GM19324 (cell line): ENCODE measurements around the gene GAL.

Experiments
- ATAC-seq: cut with Tn5 transposase; IDR thresholded peaks from one replicate; pipeline ENCODE4 v1.9.1; 2021; ENCODE audit warnings: mild to moderate bottlenecking, moderate library complexity; ENCODE audit not compliant: unreplicated experiment, low FRiP score

GAL gene

DNA sequence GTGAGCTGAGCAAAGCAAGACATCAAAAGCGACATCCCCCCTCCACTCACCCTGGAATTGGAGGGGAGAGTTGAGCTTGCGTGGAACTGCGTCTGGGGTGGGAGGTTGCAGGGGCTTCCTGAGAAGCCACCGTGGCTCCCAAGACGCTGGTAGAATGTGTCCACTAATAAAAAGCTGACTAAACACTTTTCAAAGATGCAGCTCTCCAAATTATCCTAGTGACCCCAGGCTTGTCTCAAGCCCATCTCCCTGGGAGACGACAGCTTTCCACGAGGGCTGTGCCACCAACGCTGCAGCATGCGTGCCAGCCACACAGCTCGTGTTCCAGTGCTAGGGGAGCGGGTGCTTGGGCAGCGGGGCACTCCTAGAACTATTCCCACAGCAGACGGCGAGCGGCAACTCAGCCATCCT, 6.3 kb upstream of the GAL start:
- ATAC-seq, result no peak

- no peak for ATAC-seq
Measured at GRCh38 chr11:68680541-68681231, 3.7 kb upstream of the GAL start.

DNA sequence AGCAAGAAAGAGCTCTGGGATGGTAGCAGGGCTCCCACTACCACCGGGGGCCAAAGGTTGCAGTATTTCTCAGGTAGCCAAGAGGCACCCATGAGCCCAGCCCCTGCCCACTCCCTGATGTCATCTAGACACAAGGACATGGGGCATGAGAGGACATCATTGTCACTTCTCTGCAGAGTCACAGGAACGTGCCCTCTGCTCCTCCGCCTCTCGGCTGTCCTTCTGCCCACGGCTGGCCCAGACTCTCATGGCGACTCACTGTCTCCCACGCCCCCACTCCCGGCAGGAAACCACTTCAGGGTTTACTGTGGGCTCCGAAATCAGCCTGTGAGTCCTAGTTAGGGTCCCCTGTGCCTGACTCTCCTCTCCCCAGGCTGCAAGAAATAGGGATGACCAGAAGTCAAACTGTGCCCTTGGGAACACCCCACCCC, 1.8 kb upstream of the GAL start:
- ATAC-seq, result no peak

GRCh38 chr11:68683121-68683520, 1.2 kb upstream of the GAL start:
- ATAC-seq, result no peak

DNA sequence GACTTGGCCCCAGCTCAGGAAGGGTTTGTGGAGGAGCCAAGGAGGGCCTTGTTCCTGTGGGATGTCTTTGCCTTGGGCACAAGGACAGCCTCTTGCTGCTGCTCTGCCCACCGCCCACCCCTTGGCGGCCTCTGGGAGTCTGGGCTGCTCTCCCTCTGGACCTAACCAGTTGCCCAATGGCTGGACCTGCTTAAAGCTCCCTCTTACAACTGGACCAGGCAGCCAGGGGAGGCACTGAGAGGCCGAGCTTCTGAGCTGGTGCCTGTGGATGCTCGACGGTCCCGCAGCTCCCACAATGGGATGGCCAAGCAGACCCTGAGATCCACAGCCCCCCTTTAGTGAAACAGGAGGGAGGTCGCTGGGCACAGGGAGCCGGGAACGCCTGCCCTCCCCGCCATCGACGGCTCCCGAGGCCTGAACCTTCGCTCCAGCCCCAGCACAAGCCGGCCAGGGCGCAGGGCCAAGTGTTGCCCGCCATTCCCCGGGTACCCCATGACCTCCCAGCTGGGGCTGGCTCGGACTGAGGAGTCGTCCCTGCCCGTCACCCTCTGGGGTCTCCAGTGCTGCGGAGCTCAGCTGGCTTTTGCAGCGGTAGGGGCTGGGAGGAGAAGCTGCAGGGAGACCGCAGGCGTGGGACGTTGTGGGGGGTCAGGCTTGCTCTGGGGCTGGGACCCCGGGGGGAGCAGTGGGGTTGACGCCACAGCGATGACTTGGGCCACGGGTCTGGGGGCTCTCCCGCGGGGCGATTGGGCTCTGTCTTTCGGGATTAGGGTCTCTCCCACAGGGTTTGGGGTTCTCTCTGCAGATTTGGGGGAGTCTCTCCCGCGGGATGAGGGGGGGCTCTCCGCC, 584 bp upstream of the GAL start:
- ATAC-seq, result no peak

DNA sequence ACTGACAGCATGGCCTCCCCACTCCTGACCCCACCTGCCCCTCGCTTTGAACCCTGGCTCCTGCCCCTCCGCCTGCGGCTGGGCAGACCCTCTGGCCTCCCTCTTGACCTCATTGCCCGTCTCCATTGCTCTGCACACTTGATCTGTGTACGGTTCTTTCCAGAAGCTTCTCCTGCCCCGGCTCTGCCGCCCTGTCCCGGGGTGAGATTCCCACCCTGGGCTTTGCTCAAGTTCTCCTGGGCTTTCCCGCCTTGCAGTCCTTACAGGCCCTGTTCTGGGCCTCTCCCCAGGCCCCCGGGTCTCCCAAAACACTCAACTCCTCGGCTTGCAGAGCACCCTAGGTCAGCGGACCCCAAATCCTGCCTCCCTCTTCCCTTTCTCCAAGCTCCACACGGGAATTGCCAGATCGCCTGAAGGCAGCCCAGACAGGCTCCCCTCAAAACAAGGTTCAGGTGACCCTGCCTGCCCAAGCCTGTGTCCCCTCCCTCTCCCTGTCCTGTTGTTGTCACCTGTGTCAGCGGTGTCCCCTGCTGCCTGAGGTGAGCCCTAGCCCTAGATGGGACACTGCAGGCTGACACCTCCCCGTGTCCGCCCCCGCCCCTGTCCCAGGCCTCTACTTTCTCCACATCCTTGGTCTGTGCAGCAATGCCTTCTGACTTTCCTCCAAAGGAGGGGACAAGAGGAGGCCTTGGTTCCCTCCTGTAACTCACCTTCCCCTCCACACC, 1.5 kb downstream of the GAL start:
- ATAC-seq, result no peak

GRCh38 chr11:68686486-68686885, 2.1 kb downstream of the GAL start:
- no peak for ATAC-seq

DNA sequence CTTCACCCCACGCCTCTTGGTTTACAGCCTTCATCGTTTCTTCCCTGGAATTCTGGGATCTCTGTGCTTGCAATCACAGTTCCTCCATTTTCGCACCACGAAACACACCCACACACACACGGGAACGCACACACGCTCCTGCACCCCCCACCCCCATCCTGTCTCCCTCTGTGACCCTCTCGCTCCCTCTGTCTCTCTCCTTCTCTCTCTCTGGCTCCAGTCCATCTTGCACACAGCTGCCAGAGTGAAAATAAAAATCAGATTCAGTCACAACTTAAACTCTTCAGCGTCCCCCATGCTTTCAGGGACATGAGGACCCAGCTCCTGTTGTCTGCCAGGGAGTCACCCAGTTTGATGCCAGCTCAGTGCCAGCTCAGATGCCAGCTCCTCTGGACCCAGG, 3.0 kb downstream of the GAL start:
- no peak for ATAC-seq

DNA sequence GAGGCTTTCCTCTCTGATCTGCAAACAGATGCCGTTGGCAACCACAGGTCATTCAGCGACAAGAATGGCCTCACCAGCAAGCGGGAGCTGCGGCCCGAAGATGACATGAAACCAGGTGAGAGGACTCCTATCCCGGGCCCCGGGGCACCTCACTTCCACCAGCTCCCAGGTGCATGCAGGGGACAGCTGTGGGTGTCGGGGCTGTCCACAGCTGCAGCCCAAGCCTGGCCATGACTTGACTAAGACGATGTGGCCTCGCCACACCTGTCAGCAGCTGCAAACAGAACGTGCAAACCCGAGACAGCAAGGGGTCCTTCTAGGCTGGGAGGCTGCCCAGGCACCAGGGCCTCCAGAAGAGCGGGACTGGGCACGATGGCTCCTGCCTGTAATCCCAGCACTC, 3.6 kb downstream of the GAL start:
- no peak for ATAC-seq

GRCh38 chr11:68688881-68689280, 4.5 kb downstream of the GAL start:
- ATAC-seq, result no peak

DNA sequence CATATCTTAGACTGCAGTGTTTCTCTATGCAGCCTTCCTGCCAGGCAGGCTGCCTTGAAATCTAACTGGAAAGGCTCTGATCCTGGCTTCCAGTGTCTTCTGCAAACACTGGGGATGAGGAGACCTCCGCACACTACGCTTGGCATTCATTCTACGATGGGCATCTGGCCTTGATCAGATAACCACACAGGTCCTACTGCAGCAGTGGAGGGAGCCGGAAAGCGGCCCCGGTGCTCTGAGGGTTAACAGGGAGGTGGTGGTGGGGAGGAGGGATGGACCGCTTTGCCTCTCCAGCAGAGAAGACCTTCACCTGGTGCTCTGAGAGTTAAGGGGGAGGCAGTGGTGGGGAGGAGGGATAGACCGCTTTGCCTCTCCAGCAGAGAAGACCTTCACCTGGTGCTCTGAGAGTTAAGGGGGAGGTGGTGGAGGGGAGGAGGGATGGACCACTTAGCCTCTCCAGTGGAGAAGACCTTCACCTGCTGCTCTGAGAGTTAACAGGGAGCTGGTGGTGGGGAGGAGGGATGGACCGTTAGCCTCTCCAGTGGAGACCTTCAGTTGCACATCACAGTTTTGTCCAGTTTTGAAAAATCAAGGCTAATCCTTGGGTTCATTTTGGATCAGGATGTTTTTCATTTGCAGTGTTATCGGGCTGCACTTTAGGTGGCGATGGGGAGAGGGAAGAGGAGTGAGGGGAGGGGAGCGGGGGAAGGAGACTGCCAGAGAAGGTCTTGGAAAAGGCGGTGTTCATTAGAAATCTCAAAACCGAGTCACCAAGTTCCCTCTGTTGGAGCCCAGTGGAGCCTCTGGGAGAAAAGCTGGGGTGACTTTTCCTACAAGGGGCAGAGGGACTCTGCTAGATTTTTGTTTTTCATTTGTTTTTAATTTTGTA, 5.6 kb downstream of the GAL start:
- ATAC-seq, result no peak

- ATAC-seq, result no peak
Measured at GRCh38 chr11:68690671-68691401, 6.5 kb downstream of the GAL start.

DNA sequence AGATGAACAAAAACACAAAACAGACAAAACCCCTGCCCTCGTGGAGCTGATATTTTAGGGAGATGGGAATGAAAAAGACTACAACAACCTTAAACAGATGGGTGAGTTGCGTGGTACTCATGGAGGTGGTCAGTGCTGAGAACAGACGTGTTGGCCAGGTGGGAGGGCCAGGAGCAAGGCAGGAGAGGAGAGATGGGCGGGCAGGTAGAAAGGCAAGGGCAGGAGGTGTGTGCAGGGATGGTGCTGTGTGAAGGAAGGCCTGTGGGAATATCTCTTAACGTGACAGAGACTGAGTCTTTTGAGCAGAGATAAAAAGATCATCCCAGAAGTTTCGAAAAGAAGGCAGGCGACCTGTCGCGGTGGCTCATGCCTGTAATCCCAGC, 7.0 kb downstream of the GAL start:
- ATAC-seq, result no peak

DNA sequence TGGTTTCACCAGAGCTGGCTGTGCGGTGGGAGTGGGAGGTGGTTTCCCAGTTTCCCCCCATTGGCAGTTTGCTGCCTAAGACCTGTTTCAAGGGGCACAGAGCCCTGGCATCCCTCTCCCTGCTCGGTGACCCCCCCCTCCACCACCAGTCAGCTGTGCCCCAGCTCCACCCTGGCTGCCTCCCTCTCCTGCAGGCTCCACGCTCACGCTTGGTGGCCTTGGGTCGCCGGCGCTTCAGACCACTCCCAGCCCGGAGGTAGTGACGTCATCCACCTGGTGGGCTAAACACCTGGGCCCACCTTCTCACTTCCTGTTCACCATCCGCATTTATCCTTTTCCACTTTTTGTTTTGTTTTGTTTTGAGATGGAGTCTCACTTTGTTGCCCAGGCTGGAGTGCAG, 7.8 kb downstream of the GAL start:
- no peak for ATAC-seq

- no peak for ATAC-seq
Measured at GRCh38 chr11:68692871-68693483, 8.6 kb downstream of the GAL start.

- ATAC-seq, result no peak
Measured at GRCh38 chr11:68693484-68693882, 9.1 kb downstream of the GAL start.

DNA sequence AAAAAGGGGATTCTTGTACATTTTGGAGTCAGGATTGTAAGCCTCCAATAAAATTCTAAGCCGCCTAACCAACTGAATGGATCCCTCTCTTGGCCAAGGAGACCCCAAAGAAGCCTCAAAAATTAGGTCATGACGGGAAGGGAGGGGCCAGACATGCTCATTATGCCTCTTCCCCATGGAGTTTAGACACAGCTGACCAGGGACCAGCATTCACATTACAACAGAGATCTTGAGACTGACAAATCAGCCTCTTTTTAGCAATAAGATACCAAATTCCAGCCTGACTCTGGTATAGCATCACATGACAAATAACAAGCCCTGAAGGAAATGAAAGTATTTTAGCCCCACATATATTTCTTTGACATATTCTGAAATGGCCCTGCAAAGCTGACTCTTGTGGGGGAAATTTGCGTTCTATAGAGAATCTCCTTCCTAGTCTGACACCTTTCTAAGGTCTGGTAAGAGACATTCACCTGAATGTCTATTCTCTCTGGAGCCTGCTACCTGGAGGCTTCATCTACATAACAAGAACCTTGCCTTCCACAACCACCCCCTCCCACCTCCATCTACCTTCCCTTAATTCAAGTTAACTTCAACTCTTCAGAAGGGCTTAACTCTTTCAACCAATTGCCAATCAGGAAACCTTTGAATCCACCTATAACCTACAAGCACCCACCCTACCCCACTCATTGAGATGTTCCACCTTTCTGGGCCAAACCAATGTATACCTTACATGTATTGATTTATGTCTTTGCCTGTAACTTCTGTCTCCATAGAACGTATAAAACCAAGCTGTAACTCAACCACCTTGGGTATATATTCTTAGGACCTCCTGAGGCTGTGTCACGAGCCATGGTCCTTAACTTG, 10.3 kb downstream of the GAL start:
- no peak for ATAC-seq

DNA sequence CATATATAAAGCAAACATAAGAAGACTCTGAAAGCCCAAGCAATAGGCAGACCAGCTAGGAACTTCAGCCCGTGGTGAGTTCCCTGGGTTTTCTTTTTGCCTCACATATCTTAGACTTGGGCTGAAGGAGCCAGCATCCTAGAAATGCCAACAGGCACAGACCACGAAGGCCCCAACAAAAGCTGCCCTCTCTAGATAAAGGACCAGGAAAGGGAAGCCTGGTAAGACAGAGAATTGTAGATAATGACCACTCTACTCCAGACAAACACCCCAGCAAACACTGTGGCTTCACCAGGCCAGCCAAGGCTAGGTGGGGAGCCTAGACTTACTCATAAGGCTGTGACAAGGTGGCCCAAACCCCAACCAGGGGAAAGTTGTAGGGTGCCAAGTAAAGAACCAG, 11.2 kb downstream of the GAL start:
- no peak for ATAC-seq
